ENCODE results near the gene INPP5A.

DNA sequence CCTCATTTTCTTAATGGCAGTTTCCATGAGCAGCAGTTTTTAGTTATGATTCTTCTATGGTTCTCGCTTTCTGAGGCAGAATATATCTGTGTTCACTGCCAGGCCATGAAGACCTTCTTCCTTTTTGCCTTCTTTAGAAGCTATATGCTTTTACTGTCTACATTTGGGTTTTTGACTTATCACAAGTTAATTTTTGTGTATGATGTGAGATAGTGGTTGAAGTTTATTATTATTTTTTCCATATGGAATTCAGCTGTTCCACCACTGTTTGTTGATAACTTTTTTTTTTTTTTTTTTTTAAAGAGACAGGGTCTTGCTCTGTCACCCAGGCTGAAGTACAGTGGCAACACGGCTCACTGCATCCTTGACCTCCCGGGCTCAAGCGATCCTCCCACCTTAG is 44.5 kb downstream of the INPP5A start:
- TF ChIP-seq, protein P1, sequence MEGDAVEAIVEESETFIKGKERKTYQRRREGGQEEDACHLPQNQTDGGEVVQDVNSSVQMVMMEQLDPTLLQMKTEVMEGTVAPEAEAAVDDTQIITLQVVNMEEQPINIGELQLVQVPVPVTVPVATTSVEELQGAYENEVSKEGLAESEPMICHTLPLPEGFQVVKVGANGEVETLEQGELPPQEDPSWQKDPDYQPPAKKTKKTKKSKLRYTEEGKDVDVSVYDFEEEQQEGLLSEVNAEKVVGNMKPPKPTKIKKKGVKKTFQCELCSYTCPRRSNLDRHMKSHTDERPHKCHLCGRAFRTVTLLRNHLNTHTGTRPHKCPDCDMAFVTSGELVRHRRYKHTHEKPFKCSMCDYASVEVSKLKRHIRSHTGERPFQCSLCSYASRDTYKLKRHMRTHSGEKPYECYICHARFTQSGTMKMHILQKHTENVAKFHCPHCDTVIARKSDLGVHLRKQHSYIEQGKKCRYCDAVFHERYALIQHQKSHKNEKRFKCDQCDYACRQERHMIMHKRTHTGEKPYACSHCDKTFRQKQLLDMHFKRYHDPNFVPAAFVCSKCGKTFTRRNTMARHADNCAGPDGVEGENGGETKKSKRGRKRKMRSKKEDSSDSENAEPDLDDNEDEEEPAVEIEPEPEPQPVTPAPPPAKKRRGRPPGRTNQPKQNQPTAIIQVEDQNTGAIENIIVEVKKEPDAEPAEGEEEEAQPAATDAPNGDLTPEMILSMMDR (IDR thresholded peaks at IDR 0.05), result no peak
- TF ChIP-seq EP300 (IDR thresholded peaks at IDR 0.05) (no peak), POLR2A (IDR thresholded peaks at IDR 0.05) (no peak)

Data from upper lobe of left lung (tissue), 4 donors.